ENCODE measurements around the gene TNXB.
A peak's percentile ranks its signal among the peaks of the same experiment; 100 is the strongest.
"Not testable (repeated sequence)": the region's sequence is repeated elsewhere in the genome, so short reads cannot be mapped to it uniquely, and the experiment has no call there.

The TNXB gene

DNA sequence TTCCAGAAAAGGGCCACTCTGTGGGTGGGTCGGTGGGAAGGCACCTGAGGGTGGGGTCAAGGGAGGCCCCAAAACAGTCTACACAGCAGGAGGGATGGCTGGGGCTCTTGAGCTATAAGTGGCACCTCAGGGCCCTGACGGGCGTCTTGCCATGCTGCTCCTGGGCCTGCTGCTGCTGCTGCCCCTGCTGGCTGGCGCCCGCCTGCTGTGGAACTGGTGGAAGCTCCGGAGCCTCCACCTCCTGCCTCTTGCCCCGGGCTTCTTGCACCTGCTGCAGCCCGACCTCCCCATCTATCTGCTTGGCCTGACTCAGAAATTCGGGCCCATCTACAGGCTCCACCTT, 103.6 kb downstream of the TNXB start:
- not testable (repeated sequence) for DNase-seq, H3K9me3 Mint-ChIP-seq, ATAC-seq, H3K27ac Mint-ChIP-seq, H3K27me3 Mint-ChIP-seq, H3K4me3 Mint-ChIP-seq
- H3K4me1 Mint-ChIP-seq = peaks cover 11% of the 10 kb centered on the region

- peak; percentile 87 for ATAC-seq
- peak overlapping the region in 1 of 2 donors; percentile 33 for H3K27ac Mint-ChIP-seq
- DNase-seq, H3K4me3 Mint-ChIP-seq, H3K9me3 Mint-ChIP-seq, H3K27me3 Mint-ChIP-seq: not testable (repeated sequence)
- H3K4me1 Mint-ChIP-seq = peaks cover 11% of the 10 kb centered on the region
These were observed 104.1 kb downstream of the TNXB start for GRCh38 chr6:32004864-32005537.

- H3K4me1 Mint-ChIP-seq = peaks cover 11% of the 10 kb centered on the region
- not testable (repeated sequence) for H3K9me3 Mint-ChIP-seq, H3K27me3 Mint-ChIP-seq, H3K27ac Mint-ChIP-seq, ATAC-seq, H3K4me3 Mint-ChIP-seq, DNase-seq
These were observed 104.7 kb downstream of the TNXB start for GRCh38 chr6:32004393-32004792.

DNA sequence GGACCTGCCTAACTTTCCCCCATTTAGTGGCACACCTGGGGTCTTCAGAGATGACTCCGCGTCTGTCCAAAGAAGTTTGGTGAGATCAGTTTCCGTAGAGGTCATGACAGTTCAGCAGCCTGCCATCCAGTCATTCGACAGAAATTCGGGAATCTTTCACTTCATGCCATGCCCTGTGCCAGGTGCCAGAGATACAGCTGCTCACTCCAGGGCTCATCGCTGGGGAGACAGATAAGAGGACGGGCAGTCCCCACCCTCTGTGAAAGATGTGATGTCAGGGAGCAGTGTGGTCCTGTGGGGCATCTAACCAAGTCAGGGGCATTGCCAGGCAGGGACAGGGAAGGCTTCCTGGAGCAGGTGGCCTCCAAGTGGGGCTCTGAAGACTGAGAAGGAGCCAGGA, 105.8 kb downstream of the TNXB start:
- not testable (repeated sequence) for ATAC-seq, H3K4me3 Mint-ChIP-seq, H3K9me3 Mint-ChIP-seq, H3K27ac Mint-ChIP-seq, H3K27me3 Mint-ChIP-seq, DNase-seq
- peaks cover 11% of the 10 kb centered on the region for H3K4me1 Mint-ChIP-seq

GRCh38 chr6:32002546-32003268, 106.4 kb downstream of the TNXB start:
- ATAC-seq, H3K27ac Mint-ChIP-seq, DNase-seq, H3K9me3 Mint-ChIP-seq, H3K4me3 Mint-ChIP-seq, H3K27me3 Mint-ChIP-seq: not testable (repeated sequence)
- H3K4me1 Mint-ChIP-seq = peaks cover 11% of the 10 kb centered on the region

GRCh38 chr6:31996385-31996784, 112.8 kb downstream of the TNXB start:
- H3K27me3 Mint-ChIP-seq, H3K9me3 Mint-ChIP-seq, DNase-seq, ATAC-seq, H3K4me1 Mint-ChIP-seq, H3K4me3 Mint-ChIP-seq: not testable (repeated sequence)
- H3K27ac Mint-ChIP-seq = peak overlapping the region in 1 of 2 donors; percentile 30

DNA sequence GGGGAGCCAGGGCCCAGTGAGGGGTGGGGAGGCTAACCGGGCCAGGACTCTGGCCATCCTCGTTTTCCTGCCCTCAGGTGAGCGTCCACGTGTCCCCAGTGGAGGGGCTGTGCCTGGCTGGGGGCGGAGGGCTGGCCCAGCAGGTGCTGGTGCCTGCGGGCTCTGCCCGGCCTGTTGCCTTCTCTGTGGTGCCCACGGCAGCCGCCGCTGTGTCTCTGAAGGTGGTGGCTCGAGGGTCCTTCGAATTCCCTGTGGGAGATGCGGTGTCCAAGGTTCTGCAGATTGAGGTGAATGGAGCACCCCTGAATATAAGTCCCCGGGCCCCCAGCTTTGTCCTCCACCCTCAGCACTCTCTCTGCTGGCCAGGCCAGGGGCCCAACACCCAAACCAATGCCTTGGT, 114.7 kb downstream of the TNXB start:
- not testable (repeated sequence) for ATAC-seq, H3K4me3 Mint-ChIP-seq, H3K9me3 Mint-ChIP-seq, H3K27ac Mint-ChIP-seq, H3K27me3 Mint-ChIP-seq, DNase-seq, H3K4me1 Mint-ChIP-seq

All from stimulated activated naive CD8-positive, alpha-beta T cell treated with anti-CD3 and anti-CD28 coated beads, Interleukin-15, amount 100 ng/mL, for 72 hours (primary cell).